ENCODE results near the gene CREG2.

Gene CREG2

DNA sequence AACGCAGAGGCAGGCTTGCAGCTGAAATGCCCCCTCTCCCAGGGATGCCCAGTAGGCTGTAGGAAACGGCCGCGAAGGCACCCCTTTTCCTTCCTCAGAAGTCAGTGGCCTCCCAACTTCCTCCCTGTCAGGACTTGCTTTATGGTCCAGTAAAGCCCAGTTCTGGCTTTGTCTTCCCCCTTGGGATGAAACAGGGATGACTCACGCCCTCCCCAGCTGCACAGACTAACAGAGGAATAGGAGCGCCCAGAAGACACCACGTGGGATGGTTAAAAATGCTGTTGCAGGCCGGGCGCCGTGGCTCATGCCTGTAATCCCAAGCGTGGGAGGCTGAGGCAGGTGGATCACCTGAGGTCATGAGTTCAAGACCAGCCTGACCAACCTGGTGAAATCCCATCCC lies 6.9 kb downstream of the CREG2 start:
- TF ChIP-seq CTCF (conservative IDR thresholded peaks at IDR 0.05; ENCODE audit: control insufficient read depth, insufficient read depth, low read depth, low read length): no peak

GRCh38 chr2:101379091-101379490 lies 8.2 kb downstream of the CREG2 start:
- no peak for TF ChIP-seq CTCF (conservative IDR thresholded peaks at IDR 0.05; ENCODE audit: control insufficient read depth, insufficient read depth, low read depth, low read length)
- DNase-seq (ENCODE audit: low read depth): no peak

More for the DNA sequence above, 6.9 kb downstream of the CREG2 start:
- H3K4me3 ChIP-seq (ENCODE audit: control insufficient read depth, low read depth, low read length): no peak overlapping the region
- peak; percentile 94 for DNase-seq (ENCODE audit: low read depth)

DNA sequence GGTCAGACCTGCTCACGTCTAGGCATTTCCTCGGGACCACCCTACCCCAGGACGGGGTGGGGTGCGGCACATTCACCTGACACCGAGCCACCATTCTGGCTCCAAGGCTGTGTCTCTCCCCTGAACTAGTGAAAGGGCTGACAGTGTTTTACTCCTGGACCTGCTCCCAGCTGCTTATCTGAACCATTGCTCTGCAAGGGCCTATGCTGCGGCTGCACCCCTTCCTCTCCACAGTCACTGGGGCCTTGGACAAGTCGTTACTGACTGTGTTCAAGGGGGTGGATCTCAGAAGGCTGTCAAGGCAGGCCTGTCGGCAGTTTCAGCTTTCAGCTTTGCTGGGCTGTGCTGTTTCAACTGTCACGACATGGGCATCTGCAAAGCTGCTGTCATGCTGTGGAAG lies 11.7 kb downstream of the CREG2 start:
- no peak for TF ChIP-seq CTCF (conservative IDR thresholded peaks at IDR 0.05; ENCODE audit: control insufficient read depth, insufficient read depth, low read depth, low read length)
- DNase-seq (ENCODE audit: low read depth): no peak
- no peak overlapping the region for H3K4me3 ChIP-seq (ENCODE audit: control insufficient read depth, low read depth, low read length)

More at GRCh38 chr2:101379091-101379490, 8.2 kb downstream of the CREG2 start:
- no peak overlapping the region for H3K4me3 ChIP-seq (ENCODE audit: control insufficient read depth, low read depth, low read length)

GRCh38 chr2:101374821-101375561 lies 12.3 kb downstream of the CREG2 start:
- no peak overlapping the region for H3K4me3 ChIP-seq (ENCODE audit: control insufficient read depth, low read depth, low read length)
- no peak for DNase-seq (ENCODE audit: low read depth)
- TF ChIP-seq CTCF (conservative IDR thresholded peaks at IDR 0.05; ENCODE audit: control insufficient read depth, insufficient read depth, low read depth, low read length): no peak

- no peak overlapping the region for H3K4me3 ChIP-seq (ENCODE audit: control insufficient read depth, low read depth, low read length)
- no peak for TF ChIP-seq CTCF (conservative IDR thresholded peaks at IDR 0.05; ENCODE audit: control insufficient read depth, insufficient read depth, low read depth, low read length)
- DNase-seq (ENCODE audit: low read depth): no peak
These were observed 14.5 kb downstream of the CREG2 start for GRCh38 chr2:101372792-101373191.

- no peak for DNase-seq (ENCODE audit: low read depth)
- H3K4me3 ChIP-seq (ENCODE audit: control insufficient read depth, low read depth, low read length): no peak overlapping the region
- no peak for TF ChIP-seq CTCF (conservative IDR thresholded peaks at IDR 0.05; ENCODE audit: control insufficient read depth, insufficient read depth, low read depth, low read length)
These were observed 15.7 kb downstream of the CREG2 start for GRCh38 chr2:101371636-101372035.

All from fibroblast of mammary gland (primary cell).